Activated naive CD8-positive, alpha-beta T cell treated with anti-CD3 and anti-CD28 coated beads, Interleukin-2, amount 10 ng/mL, durations not matched to agents 7 days and 5 days (primary cell): ENCODE data around the gene CTPS1. TPM values are rescaled to one million over a fixed set of nuclear protein-coding genes. Genes with fewer than 3 reads are reported as not detected.

Experiments used
- ATAC-seq: fragments of 150-1000 bp; cut with Tn5 transposase; one replicate; pipeline ENCODE4 v1.10.0; 2021; ENCODE audit warnings: low read depth, moderate library complexity
- POLR2A ChIA-PET: fragments of 350-600 bp; sonication (Branson Sonifier 250); formaldehyde crosslinking; loops from one replicate; lab custom pipeline; 2021; ENCODE audit warnings: antibody characterized with exemption; lab: Charles Lee
- DNase-seq: peaks from one replicate; pipeline ENCODE4 v3.0.0; 2021
- H3K27ac Mint-ChIP-seq: one replicate; pipeline ENCODE4 v1.8.0; 2022; ENCODE audit warnings: mild to moderate bottlenecking, mixed read lengths
- H3K27me3 Mint-ChIP-seq: one replicate; pipeline ENCODE4 v1.8.0; 2022; ENCODE audit warnings: mild to moderate bottlenecking, moderate library complexity, mixed read lengths
- H3K36me3 Mint-ChIP-seq: one replicate; pipeline ENCODE4 v1.8.0; 2021; ENCODE audit warnings: mild to moderate bottlenecking, mixed read lengths
- H3K4me1 Mint-ChIP-seq: one replicate; pipeline ENCODE4 v1.8.0; 2021; ENCODE audit warnings: mixed read lengths
- H3K4me3 Mint-ChIP-seq: one replicate; pipeline ENCODE4 v1.8.0; 2022; ENCODE audit warnings: mild to moderate bottlenecking, moderate library complexity, mixed read lengths
- H3K9me3 Mint-ChIP-seq: one replicate; pipeline ENCODE4 v1.8.0; 2021; ENCODE audit warnings: mixed read lengths
- total RNA-seq, 2 experiments: library from RNA; stranded (reverse); gene quantifications; one replicate each; pipeline ENCODE4 v1.2.3, GENCODE V29; 2021

Gene CTPS1
- total RNA-seq, 2 experiments from 2014 or later: 45.1 to 47.5 TPM

GRCh38 chr1:40951943-40952743 lies 27.4 kb upstream of the CTPS1 start:
- peak; percentile 57 for ATAC-seq
- Mint-ChIP-seq H3K4me1 (peaks cover 23% of the 10 kb centered on the region), H3K27ac (peak overlapping the region; percentile 19), H3K4me3 (no peak overlapping the region), H3K27me3 (peaks cover 29% of the 10 kb centered on the region), H3K36me3 (peaks cover 1% of the 10 kb centered on the region), H3K9me3 (no peaks in the 10 kb centered on the region)
- POLR2A ChIA-PET: interaction anchor here (0.5 to 3.8 kb wide), 6 partner anchors 77 to 305 kb away, joined by 3 to 40 read pairs (median 3); partner anchors contain the start of gene CITED4
- DNase-seq: peak; percentile 77

GRCh38 chr1:40952744-40953315 lies 26.7 kb upstream of the CTPS1 start:
- Mint-ChIP-seq H3K27me3 (peaks cover 29% of the 10 kb centered on the region), H3K4me1 (peaks cover 23% of the 10 kb centered on the region), H3K9me3 (no peaks in the 10 kb centered on the region), H3K27ac (no peak overlapping the region), H3K36me3 (peaks cover 1% of the 10 kb centered on the region), H3K4me3 (no peak overlapping the region)
- no peak for DNase-seq
- POLR2A ChIA-PET: interaction anchor here (0.5 to 3.8 kb wide), 6 partner anchors 78 to 306 kb away, joined by 3 to 40 read pairs (median 3); partner anchors contain the start of gene CITED4
- no peak for ATAC-seq

- Mint-ChIP-seq H3K27me3 (peaks cover 29% of the 10 kb centered on the region), H3K27ac (no peak overlapping the region), H3K9me3 (no peaks in the 10 kb centered on the region), H3K36me3 (no peaks in the 10 kb centered on the region), H3K4me3 (no peak overlapping the region), H3K4me1 (peaks cover 15% of the 10 kb centered on the region)
- ATAC-seq (no peak), DNase-seq (no peak)
- POLR2A ChIA-PET: interaction anchor here (3.8 kb wide), 1 partner anchor 93 kb away, joined by 40 read pairs; the partner anchor contains the start of gene CITED4
Measured at GRCh38 chr1:40954626-40955025, 24.9 kb upstream of the CTPS1 start.

- Mint-ChIP-seq H3K36me3 (no peaks in the 10 kb centered on the region), H3K9me3 (no peaks in the 10 kb centered on the region), H3K27ac (no peak overlapping the region), H3K4me3 (no peak overlapping the region), H3K27me3 (peaks cover 24% of the 10 kb centered on the region), H3K4me1 (peaks cover 13% of the 10 kb centered on the region)
- DNase-seq (no peak), ATAC-seq (no peak)
- POLR2A ChIA-PET: no interaction called here
Measured at GRCh38 chr1:40955266-40955665, 24.2 kb upstream of the CTPS1 start.

GRCh38 chr1:40956407-40956806 lies 23.1 kb upstream of the CTPS1 start:
- no peaks in the 10 kb centered on the region for H3K9me3 Mint-ChIP-seq
- no peak overlapping the region for H3K27ac Mint-ChIP-seq
- POLR2A ChIA-PET: no interaction called here
- no peaks in the 10 kb centered on the region for H3K36me3 Mint-ChIP-seq
- H3K4me1 Mint-ChIP-seq: peaks cover 12% of the 10 kb centered on the region
- ATAC-seq (no peak), DNase-seq (no peak)
- no peak overlapping the region for H3K4me3 Mint-ChIP-seq
- peaks cover 26% of the 10 kb centered on the region for H3K27me3 Mint-ChIP-seq

- DNase-seq (no peak), ATAC-seq (no peak)
- H3K27me3 Mint-ChIP-seq: peaks cover 23% of the 10 kb centered on the region
- H3K4me1 Mint-ChIP-seq: peaks cover 3% of the 10 kb centered on the region
- no peak overlapping the region for H3K4me3 Mint-ChIP-seq
- H3K27ac Mint-ChIP-seq: no peak overlapping the region
- no peaks in the 10 kb centered on the region for H3K9me3 Mint-ChIP-seq
- POLR2A ChIA-PET: no interaction called here
- no peaks in the 10 kb centered on the region for H3K36me3 Mint-ChIP-seq
Measured at GRCh38 chr1:40958210-40958609, 21.3 kb upstream of the CTPS1 start.

- Mint-ChIP-seq H3K36me3 (no peaks in the 10 kb centered on the region), H3K4me1 (no peaks in the 10 kb centered on the region), H3K9me3 (no peaks in the 10 kb centered on the region), H3K27me3 (peaks cover 2% of the 10 kb centered on the region), H3K4me3 (no peak overlapping the region), H3K27ac (no peak overlapping the region)
- no peak for ATAC-seq
- DNase-seq: no peak
- POLR2A ChIA-PET: interaction anchor here (2.1 kb wide), 1 partner anchor 14 kb away, joined by 6 read pairs; the partner anchor contains the start of gene CTPS1
Measured at GRCh38 chr1:40965531-40965930, 14.0 kb upstream of the CTPS1 start.

GRCh38 chr1:40966417-40966816 lies 13.1 kb upstream of the CTPS1 start:
- no peak for ATAC-seq
- Mint-ChIP-seq H3K4me1 (no peaks in the 10 kb centered on the region), H3K9me3 (no peaks in the 10 kb centered on the region), H3K27ac (no peak overlapping the region), H3K27me3 (no peaks in the 10 kb centered on the region), H3K4me3 (no peak overlapping the region), H3K36me3 (no peaks in the 10 kb centered on the region)
- DNase-seq: no peak
- POLR2A ChIA-PET: no interaction called here

- no peak for ATAC-seq
- Mint-ChIP-seq H3K9me3 (no peaks in the 10 kb centered on the region), H3K27ac (no peak overlapping the region), H3K4me1 (peaks cover 6% of the 10 kb centered on the region), H3K4me3 (no peak overlapping the region), H3K27me3 (peaks cover 5% of the 10 kb centered on the region), H3K36me3 (no peaks in the 10 kb centered on the region)
- DNase-seq: no peak
- POLR2A ChIA-PET: interaction anchor here (0.7 kb wide), 1 partner anchor 441 kb away, joined by 3 read pairs; no protein-coding TSS in a partner anchor
Measured at GRCh38 chr1:40969445-40969844, 10.1 kb upstream of the CTPS1 start.

GRCh38 chr1:40971966-40972365 lies 7.5 kb upstream of the CTPS1 start:
- H3K27me3 Mint-ChIP-seq: peaks cover 5% of the 10 kb centered on the region

GRCh38 chr1:40973912-40974311 lies 5.6 kb upstream of the CTPS1 start:
- H3K9me3 Mint-ChIP-seq: no peaks in the 10 kb centered on the region
- H3K27me3 Mint-ChIP-seq: peaks cover 5% of the 10 kb centered on the region
- ATAC-seq: no peak
- no peak for DNase-seq
- no peaks in the 10 kb centered on the region for H3K36me3 Mint-ChIP-seq
- no peak overlapping the region for H3K4me3 Mint-ChIP-seq
- peaks cover 13% of the 10 kb centered on the region for H3K4me1 Mint-ChIP-seq
- POLR2A ChIA-PET: no interaction called here
- no peak overlapping the region for H3K27ac Mint-ChIP-seq

More at GRCh38 chr1:40971966-40972365, 7.5 kb upstream of the CTPS1 start:
- peaks cover 10% of the 10 kb centered on the region for H3K4me1 Mint-ChIP-seq
- no peak overlapping the region for H3K27ac Mint-ChIP-seq
- H3K36me3 Mint-ChIP-seq: no peaks in the 10 kb centered on the region
- no peak overlapping the region for H3K4me3 Mint-ChIP-seq
- no peak for DNase-seq
- POLR2A ChIA-PET: no interaction called here
- H3K9me3 Mint-ChIP-seq: no peaks in the 10 kb centered on the region
- no peak for ATAC-seq

- H3K4me3 Mint-ChIP-seq: no peak overlapping the region
- no peaks in the 10 kb centered on the region for H3K36me3 Mint-ChIP-seq
- peaks cover 5% of the 10 kb centered on the region for H3K27me3 Mint-ChIP-seq
- no peaks in the 10 kb centered on the region for H3K9me3 Mint-ChIP-seq
- POLR2A ChIA-PET: no interaction called here
- H3K27ac Mint-ChIP-seq: no peak overlapping the region
- DNase-seq (no peak), ATAC-seq (no peak)
- peaks cover 15% of the 10 kb centered on the region for H3K4me1 Mint-ChIP-seq
Measured at GRCh38 chr1:40974945-40975344, 4.6 kb upstream of the CTPS1 start.

- H3K4me1 Mint-ChIP-seq: peaks cover 28% of the 10 kb centered on the region
- no peak for DNase-seq
- POLR2A ChIA-PET: interaction anchor here (1.2 kb wide), 1 partner anchor 286 kb away, joined by 3 read pairs; the partner anchor contains the start of gene NFYC
- no peaks in the 10 kb centered on the region for H3K9me3 Mint-ChIP-seq
- H3K27me3 Mint-ChIP-seq: peaks cover 3% of the 10 kb centered on the region
- H3K27ac Mint-ChIP-seq: peak overlapping the region; percentile 52
- H3K36me3 Mint-ChIP-seq: peaks cover 7% of the 10 kb centered on the region
- no peak overlapping the region for H3K4me3 Mint-ChIP-seq
- ATAC-seq: no peak
Measured at GRCh38 chr1:40976952-40977690, 2.4 kb upstream of the CTPS1 start.
